Neuron (in vitro differentiated cells): ENCODE measurements around the gene FUT7.
A peak's percentile ranks its signal among the peaks of the same experiment; 100 is the strongest.
"Not testable (repeated sequence)": the region's sequence is repeated elsewhere in the genome, so short reads cannot be mapped to it uniquely, and the experiment has no call there.

Source experiments
- H2AFZ ChIP-seq: one replicate; pipeline ENCODE4 v1.6.1; 2013; ENCODE audit warnings: low read depth, mild to moderate bottlenecking, inconsistent platforms, low read length, moderate library complexity
- H3K27me3 ChIP-seq: one replicate; pipeline ENCODE4 v1.6.1; 2013; ENCODE audit warnings: low read length; ENCODE audit not compliant: insufficient read depth
- H3K36me3 ChIP-seq: one replicate; pipeline ENCODE4 v1.6.1; 2013; ENCODE audit warnings: low read length; ENCODE audit not compliant: insufficient read depth
- H3K4me1 ChIP-seq: one replicate; pipeline ENCODE4 v1.6.1; 2013; ENCODE audit warnings: low read length; ENCODE audit not compliant: insufficient read depth
- H3K4me3 ChIP-seq: 2 replicates; pipeline ENCODE4 v1.5.1; 2013; ENCODE audit warnings: mild to moderate bottlenecking, low read length, moderate library complexity
- H3K9me3 ChIP-seq: one replicate; pipeline ENCODE4 v1.6.1; 2013; ENCODE audit warnings: low read length

The FUT7 gene

DNA sequence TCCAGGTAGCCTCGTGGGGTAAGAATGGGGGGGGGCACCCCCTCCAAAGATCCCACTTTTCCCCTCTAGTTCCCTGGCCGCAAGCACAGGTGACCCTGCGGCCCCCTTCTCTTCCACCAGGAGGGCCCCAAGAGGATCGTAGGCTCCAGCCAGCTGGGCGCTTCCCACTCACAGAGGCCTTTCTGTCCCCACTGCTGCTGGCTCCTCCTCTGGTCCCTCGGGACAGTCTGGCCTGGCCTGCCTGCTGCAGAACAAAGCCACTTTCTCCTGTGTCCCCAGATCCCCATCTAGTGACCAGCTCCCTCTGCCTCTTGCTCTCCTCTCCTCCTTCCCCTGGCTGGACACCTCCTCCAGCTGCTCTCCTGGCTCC lies 39.0 kb upstream of the FUT7 start:
- Histone ChIP-seq H3K9me3 (no peaks in the 10 kb centered on the region), H3K4me1 (peaks cover 22% of the 10 kb centered on the region), H3K27me3 (peaks cover 17% of the 10 kb centered on the region), H3K4me3 (peak overlapping the region; percentile 68), H2AFZ (peak overlapping the region; percentile 33), H3K36me3 (no peaks in the 10 kb centered on the region)

DNA sequence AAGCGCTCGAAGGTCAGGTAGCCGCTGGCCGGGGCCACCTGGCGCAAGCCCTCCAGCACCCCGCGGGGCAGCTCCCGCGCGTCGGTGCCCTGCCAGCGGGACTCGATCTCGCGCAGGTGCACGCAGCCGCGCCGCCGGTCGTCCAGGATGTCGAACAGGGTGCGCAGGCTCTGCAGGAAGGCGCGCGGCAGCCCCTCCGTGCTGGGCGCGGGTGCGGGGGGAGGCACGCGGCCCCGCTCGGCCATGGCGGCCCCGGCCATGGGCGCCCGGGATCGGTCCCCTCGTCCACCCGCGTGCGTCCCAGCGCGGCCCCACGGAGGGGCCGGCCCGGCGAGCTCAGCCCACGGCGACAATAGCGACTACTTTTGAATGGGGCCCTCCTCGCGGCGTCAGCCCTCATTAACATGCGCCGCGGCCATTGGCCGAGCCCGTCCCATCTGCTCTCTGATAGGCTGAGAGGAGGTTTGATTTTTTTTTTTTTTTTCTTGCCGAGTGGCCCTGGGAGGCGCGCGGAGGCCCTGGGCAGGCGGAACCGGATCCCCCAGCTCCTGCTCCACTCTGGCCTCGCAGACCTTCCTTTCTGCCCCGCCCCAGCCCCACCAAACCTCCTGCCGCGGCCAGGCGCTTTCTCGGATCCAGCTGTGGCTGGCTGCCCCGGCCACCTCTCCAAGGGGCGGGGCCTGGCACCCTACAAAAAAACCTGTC lies 38.5 kb upstream of the FUT7 start, which contains the start of gene SAPCD2:
TSS of gene SAPCD2 (minus strand) at position 357 of the 705 bp plus-strand sequence. CDS start at position 260, 97 bp downstream.
- Histone ChIP-seq H3K36me3 (peaks cover 2% of the 10 kb centered on the region), H3K4me3 (peak within 1 kb of the TSS; percentile 68), H3K27me3 (peaks cover 17% of the 10 kb centered on the region), H3K4me1 (peaks cover 22% of the 10 kb centered on the region), H3K9me3 (no peaks in the 10 kb centered on the region), H2AFZ (peak within 1 kb of the TSS; percentile 33)

DNA sequence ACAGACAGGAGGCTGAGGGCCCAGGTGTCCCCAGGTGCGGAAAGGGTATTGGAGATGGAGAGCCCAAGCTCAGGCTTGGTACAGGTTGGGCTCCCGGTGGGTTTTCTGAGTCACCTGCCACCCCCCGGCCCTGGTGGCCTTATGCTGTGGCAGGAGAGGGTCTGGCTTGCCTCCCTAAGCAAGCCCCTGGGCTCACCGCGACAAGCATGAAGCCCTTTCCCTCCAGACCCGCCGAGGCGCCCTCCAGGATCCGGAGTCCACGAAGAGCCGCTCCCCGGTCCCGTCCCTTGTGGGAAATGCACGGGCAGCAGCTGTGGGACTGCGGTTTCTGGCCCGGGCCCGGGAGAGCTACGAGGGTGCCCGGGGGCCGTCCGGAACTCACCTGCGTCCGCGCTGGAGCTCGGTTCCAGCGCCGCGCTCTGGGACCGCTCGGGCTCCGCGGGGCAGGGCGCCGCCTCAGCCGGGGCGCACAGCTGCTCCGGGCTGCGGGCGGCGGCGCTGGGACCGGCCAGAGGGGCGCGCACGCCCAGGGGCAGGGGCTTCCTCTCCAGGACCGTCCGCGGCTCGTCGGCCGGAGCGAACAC lies 37.7 kb upstream of the FUT7 start:
- H3K36me3 ChIP-seq = peaks cover 2% of the 10 kb centered on the region
- peak overlapping the region; percentile 33 for H2AFZ ChIP-seq
- H3K9me3 ChIP-seq = no peaks in the 10 kb centered on the region
- H3K4me1 ChIP-seq = peaks cover 22% of the 10 kb centered on the region
- H3K4me3 ChIP-seq = peak overlapping the region; percentile 68
- H3K27me3 ChIP-seq = peaks cover 10% of the 10 kb centered on the region

DNA sequence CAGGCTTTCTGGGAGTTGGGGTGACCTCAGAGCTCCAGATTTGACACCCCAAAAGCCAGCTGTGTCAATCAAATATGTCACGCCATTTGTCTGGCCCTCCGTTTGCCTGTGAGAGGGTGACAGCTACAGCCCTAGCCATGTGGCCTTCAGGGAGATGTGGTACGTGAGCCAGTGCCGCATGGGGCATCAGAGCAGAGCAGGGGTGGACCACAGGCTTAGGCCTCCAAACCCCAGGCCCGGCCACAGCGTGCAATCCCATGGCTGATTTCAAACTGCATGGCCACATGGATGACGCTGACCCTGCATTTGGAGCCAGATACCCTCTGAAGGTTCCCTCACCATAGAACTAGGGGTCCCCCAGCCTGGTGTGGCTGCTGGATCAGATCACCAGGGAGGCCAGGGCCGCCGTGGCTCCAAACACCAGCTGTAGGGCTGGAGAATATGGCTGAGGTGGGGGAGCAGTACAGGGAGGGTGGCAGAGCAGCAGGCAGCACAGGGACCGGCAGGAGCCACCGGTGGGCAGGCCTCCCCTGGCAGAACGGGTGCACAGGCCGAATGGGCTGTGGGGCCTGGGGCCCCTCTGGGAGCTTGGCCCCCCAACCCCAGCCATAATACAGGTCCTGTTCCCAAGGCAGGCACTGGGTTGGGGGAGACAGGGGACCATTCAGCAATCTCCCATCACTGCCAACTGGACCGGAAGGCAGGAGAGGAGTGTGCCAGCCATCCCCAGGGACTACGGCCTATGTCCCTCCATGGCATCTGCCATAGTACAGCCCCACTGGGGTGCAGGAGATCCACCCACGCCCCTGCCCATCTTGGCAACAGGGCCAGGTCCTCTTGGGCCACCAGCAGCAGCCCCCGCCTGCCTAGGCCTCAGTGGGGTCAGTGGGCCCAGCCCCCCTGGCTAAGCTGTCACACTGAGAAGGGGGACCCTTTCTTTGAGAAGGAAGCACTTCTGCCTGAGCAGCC lies 36.9 kb upstream of the FUT7 start:
- Histone ChIP-seq H3K36me3 (peaks cover 2% of the 10 kb centered on the region), H3K9me3 (no peaks in the 10 kb centered on the region), H3K4me3 (peak overlapping the region; percentile 68), H2AFZ (no peak overlapping the region), H3K27me3 (peaks cover 4% of the 10 kb centered on the region), H3K4me1 (peaks cover 22% of the 10 kb centered on the region)

DNA sequence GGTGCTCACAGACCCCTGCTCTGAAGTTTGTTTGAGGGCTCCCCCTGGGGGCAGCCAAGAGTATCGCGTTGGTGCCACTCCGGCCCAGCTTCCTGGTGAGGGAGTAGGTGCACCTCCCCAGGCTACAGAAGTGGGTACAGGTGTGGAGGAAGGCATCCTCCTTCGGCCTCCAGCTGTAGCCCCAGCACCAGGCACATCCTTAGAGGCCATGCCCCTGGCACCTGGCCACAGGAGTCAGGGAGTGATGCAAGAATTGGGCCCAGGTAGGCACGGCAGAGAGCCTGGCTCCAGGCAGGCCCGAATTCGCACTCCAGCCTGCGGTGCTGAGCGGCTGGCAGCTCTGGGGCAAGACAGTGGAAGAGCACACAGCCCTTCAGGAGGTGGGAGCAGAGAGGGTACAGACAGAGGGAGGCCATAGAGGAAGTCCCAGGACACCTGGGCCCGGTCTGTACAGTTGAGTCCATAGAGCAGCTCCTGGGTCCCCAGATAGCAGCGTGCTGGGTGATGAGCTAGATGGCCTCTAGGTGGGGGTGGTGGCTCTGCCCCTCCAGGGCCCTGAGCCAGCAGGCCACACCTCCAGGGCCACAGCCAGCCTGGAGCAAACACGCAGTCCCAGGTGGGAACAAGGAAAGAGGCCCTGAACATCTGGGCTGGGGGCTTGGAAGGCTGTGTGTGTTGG lies 36.1 kb upstream of the FUT7 start:
- Histone ChIP-seq H3K4me1 (peaks cover 22% of the 10 kb centered on the region), H2AFZ (no peak overlapping the region), H3K9me3 (no peaks in the 10 kb centered on the region), H3K27me3 (no peaks in the 10 kb centered on the region), H3K36me3 (peaks cover 2% of the 10 kb centered on the region), H3K4me3 (no peak overlapping the region)

DNA sequence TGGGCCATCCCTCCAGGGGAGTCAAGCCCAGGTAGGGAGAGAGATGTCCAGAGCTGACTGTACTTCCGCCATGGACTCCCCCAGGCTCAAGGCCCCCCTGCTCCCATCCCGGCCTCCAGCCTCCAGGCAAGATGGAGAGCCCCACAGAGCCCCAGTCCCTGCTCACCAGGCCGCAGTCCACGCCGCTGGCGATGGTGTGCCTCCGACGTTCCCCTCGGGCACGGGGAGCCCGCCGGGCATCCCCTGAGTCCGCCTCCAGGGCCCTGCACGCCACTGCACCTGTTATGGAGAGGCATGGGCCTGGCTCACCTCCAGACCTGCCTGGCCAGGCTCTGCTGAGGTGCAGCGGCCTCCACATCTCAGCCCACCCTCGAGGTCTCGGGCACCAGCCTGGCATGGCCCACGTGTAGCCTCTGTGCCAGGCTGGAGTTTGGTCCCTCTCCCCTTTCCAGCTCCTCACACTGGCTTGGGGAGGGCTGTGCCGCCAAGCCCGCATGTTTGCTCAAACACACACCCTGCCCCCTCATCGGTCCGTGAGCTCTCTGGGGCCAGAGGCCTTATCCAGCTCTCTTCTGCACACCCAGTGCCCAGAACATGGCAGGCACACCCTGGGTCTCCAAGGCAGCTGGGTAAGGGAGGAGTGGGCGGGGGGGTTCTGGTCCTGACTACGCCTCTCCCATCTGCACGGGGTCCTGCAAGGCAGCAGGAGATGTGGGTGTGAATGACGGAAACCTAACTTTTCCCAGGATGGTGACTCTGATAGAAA lies 34.4 kb upstream of the FUT7 start:
- Histone ChIP-seq H3K4me3 (no peak overlapping the region), H2AFZ (no peak overlapping the region), H3K36me3 (peaks cover 2% of the 10 kb centered on the region)

DNA sequence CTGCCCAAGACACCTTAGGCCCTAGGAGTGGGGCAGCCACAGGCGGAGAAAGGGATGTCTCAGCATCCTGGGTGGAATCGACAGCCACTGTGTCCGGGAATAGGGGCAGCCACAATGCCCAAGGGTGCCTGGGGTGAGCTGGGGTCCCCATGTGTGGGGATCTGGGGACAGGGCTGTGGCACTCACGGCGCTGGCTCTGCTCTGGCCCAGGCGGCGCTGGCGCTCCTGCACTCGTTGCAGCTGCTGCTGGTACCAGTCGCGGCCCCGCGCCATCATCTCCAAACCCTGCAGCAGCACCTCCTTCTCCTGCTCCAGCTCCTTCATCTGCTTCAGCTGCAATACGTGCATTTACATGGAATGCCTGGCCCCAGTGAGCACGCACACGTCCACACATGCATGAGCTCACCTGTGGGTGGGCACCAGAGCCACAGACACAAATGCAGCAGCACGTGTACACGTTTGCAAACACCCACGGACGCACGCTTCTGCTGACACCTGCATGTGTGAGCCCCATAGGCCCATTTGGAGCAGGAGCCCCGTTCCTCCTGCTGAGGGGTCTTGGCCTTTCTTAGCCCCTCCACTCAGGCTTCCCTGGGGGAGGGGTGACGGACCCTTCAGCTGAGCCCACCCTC lies 33.6 kb upstream of the FUT7 start:
- H2AFZ ChIP-seq = no peak overlapping the region
- H3K4me1 ChIP-seq = peaks cover 11% of the 10 kb centered on the region
- H3K4me3 ChIP-seq = no peak overlapping the region
- H3K27me3 ChIP-seq = no peaks in the 10 kb centered on the region
- H3K36me3 ChIP-seq = peaks cover 2% of the 10 kb centered on the region
- no peaks in the 10 kb centered on the region for H3K9me3 ChIP-seq

More for the DNA sequence above, 34.4 kb upstream of the FUT7 start:
- Histone ChIP-seq H3K27me3 (no peaks in the 10 kb centered on the region), H3K9me3 (no peaks in the 10 kb centered on the region), H3K4me1 (peaks cover 18% of the 10 kb centered on the region)

DNA sequence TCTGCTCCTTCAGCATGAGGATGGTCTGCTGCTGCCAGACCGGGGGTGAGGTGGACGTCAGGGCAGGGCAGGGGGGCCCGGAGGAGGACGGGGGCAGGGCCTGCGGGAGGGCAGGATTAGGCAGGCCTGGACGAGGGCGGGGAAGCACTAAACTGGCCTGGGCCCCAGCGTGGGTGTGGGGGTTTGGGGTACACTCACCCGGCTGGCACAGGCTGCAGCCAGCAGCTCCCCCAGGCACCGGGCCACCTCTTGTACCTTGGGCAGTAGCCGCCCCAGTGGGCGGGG lies 32.9 kb upstream of the FUT7 start:
- H3K36me3 ChIP-seq = peaks cover 2% of the 10 kb centered on the region
- H3K4me3 ChIP-seq = no peak overlapping the region
- no peak overlapping the region for H2AFZ ChIP-seq
- peaks cover 11% of the 10 kb centered on the region for H3K4me1 ChIP-seq
- H3K27me3 ChIP-seq = no peaks in the 10 kb centered on the region
- no peaks in the 10 kb centered on the region for H3K9me3 ChIP-seq

DNA sequence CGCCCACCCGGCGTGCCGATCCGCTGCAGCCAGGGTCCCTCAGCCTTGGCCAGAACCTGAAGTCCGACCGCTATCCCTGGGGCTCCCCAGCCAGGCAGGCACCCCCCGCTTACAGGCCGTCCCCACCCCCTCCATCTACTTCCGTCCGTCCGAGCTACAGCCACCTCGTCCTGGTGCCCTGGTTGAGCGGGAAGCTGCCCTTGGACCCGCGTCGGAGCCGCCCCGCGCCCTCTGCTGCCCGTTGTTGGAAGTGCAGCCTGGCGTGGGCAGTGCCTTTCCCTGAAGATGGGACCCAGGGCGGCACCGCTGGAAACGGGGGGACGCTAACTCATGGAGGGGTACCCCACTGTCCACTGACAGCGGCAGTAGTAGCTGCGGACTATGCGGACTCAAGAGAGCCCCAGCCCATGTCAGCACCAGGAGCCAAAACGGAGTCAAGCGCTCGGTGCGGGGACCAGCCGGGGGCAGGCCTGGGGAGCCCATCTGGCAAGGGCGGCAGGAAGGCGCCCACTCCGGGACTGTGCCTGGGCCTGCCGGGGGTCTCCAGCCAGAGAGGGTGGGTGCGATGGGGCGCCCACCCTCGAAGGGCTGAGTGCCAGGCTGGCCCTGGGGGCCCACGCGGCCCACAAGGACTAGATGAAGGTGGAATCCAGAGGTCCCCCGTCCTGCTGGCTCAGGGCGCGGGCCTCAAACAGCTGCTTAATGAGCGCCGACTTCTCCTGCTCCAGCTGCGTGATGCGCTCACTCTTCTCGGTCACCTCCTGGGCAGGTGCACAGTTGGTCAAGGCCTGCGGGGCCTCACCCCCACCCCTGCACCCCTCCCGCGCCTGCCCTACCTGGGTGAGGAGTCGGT lies 32.4 kb upstream of the FUT7 start:
- H3K4me3 ChIP-seq = no peak overlapping the region
- no peaks in the 10 kb centered on the region for H3K27me3 ChIP-seq
- H3K4me1 ChIP-seq = peaks cover 7% of the 10 kb centered on the region
- H3K9me3 ChIP-seq = no peaks in the 10 kb centered on the region
- H3K36me3 ChIP-seq = peaks cover 2% of the 10 kb centered on the region
- no peak overlapping the region for H2AFZ ChIP-seq

DNA sequence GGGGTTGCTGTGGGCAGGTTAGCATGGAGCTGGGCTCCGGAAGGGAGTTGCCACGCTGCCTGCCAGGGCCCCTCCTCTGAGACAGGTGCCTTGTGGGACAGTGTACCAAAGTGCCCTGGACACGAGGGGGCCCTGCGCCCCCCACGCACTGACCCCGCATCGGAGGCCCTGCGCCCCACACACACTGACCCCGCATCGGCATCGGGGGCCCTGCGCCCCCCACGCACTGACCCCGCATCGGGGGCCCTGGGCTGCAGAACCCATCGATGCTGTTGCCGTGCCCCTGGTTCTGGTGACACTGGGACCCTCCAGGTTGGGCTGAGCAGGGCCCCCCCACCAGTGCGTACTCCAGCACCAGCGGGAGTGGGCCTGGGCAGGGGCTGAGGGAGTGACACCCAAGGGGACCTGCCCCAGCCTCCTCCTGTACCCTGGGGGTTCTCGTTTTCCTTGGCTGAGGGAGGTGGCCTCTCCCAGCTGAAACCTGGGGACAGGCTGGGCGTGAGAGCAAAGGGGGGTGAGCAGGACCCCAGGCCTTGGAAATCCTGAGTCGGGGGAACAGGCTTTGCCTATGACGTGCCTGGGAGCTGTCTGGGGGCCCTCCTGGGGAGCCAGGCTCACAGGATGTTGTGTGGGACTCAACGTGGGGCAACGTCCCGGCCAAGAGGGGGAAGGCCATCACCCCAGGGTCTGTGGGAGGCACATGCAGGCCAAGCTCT lies 31.6 kb upstream of the FUT7 start:
- Histone ChIP-seq H2AFZ (no peak overlapping the region), H3K4me3 (no peak overlapping the region), H3K27me3 (peaks cover 6% of the 10 kb centered on the region), H3K36me3 (peaks cover 2% of the 10 kb centered on the region), H3K4me1 (no peaks in the 10 kb centered on the region), H3K9me3 (no peaks in the 10 kb centered on the region)

DNA sequence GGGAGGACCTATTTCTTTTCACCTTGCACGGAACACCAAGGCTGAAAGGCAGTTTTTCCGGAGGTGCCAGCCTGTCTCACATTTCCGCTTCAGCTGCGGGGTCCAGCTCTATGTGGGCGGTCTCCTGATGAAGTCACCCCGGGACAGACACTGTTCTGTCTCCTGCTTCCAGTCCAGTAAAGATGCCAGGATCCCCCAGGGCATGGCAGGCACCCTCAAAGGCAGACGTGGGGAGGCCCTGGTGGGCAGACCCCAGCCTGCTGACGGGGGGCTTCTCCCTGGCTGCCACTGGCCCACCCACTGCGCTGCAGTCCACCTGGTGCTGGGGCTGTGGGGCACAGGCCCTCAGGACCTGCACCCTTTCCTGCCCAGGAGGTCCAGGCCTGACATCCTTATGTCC lies 30.9 kb upstream of the FUT7 start:
- H2AFZ ChIP-seq, H3K4me3 ChIP-seq, H3K4me1 ChIP-seq, H3K27me3 ChIP-seq, H3K36me3 ChIP-seq, H3K9me3 ChIP-seq: not testable (repeated sequence)
